NCI-H446 treated with DMSO at 0.1 percent for 48 hours (cell line): ENCODE results near the gene VMP1.
"Not testable (repeated sequence)": the region's sequence is repeated elsewhere in the genome, so short reads cannot be mapped to it uniquely, and the experiment has no call there.

ENCODE experiments used
- DNase-seq: peaks from one replicate; lab custom pipeline; 2025; lab: John Stamatoyannopoulos, UW

Gene VMP1

DNA sequence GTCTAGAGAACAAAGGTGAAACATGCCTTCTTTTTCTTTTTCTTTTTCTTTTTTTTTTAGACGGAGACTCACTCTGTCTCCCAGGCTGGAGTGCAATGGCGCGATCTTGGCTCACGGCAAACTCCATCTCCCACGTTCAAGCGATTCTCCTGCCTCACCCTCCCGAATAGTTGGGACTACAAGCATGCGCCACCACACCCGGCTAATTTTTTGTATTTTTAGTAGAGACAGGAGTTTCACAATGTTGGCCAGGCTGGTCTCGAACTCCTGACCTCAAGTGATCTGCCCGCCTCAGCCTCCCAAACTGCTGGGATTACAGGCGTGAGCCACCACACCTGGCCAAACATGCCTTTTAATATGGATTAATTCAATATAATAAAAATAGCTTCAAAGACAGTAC is 47.6 kb downstream of the VMP1 start:
- DNase-seq: not testable (repeated sequence)

DNA sequence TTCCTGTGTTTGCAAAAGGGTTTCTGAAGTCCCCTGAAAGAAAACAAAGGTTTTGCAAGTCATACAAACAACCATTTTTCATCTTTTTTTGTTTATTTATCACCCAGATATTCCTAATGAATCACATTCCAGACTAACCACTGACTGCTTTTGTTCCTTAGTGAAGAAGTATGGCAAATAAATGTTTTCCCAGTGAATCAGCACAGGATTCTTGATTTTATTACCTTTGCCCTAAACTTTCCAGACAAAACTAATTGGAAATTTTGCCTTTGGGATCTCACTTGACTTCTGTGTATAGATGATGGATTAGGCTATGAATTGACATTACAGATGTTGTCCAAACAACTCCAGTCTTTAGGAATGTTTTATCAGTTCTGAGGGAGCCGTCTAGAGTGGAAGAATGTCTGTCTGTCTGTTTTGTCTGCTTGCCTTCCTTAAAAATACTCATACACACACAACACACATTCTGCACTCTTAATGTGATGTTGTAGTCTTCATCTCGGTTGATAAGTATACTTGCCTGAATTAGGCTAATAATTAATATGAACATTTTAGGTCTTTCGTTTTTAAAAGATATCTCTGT is 48.9 kb downstream of the VMP1 start:
- DNase-seq: no peak

DNA sequence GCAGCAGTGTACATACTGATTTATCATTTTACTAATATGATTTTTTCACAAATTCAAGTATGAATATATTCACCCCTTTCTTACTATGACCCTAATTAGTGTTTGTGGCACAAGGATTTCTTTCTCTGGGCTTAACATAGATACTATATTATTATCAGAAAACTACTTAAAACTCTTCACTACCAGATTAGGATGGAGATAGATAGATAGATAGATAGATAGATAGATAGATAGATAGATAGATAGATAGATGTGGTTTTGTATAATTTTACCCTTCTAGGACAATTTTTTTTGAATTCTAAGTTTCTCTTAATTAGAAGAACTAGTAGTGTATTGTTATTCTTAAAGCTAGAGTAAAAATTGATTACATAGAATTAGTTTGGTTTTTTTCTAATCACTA is 49.6 kb downstream of the VMP1 start:
- DNase-seq: no peak

DNA sequence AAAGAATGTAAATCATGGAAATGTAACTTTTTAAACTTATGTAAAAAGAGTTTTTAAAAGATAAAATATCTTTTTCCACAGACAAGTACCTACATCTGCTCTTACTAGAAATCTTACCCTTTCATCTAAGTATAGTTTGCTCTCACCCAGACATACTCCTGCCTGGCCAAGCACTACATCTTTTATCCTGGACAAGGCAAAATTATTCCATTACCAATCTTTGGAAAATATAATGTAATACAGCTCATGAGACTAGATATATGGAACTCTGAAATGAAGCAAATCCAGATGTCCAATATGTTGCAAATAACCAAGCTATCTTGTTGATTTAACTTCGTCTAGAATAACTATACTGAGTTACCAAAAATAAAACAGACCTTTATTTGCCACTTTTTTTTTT is 50.0 kb downstream of the VMP1 start:
- no peak for DNase-seq

DNA sequence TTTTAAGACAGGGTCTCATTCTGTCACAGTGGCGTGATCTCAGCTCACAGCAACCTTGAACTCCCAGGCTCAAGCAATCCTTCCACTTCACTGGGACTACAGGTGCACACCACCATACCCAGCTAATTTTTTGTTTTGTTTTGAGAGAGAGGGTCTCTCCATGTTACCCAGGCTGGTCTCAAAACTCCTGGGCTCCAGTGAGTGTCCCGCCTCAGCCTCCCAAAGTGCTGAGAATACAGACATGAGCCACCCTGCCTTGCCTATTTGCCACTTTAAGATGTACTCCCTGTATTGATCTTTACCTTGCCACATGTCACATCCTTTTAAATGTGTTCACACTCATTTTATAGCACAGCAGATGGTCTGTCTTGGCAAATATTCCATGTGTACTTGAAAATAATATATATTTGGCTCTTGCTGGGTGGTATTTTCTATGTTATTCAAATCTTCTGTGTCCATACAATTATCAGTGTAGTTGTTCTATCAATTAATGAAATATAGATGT is 50.5 kb downstream of the VMP1 start:
- peak; percentile 7 for DNase-seq

DNA sequence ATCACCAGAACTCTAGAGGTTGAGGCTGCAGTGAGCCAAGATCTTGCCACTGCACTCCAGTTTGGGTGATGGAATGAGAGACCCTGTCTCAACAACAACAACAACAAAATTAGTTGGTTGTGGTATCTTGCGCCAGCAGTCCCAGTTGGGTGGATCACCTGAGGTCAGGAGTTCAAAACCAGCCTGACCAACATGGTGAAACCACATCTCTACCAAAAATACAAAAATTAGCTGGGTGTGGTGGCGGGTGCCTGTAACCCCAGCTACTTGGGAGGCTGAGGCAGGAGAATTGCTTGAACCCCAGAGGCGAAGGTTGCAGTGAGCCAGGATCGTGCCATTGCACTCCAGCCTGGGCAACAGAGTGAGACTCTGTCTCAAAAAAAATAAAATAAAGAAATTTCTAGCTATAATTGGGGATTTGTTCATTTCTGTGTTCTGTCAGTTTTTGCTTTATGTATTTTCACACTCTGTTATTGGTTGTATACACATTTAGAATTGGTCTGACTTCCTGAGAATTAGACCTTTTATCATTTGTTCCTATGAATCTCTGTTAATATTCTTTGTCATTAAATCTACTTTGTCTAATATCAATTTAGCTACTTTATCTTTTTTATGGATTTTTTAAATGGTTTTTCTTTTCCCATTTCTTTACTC is 51.7 kb downstream of the VMP1 start:
- DNase-seq: not testable (repeated sequence)

DNA sequence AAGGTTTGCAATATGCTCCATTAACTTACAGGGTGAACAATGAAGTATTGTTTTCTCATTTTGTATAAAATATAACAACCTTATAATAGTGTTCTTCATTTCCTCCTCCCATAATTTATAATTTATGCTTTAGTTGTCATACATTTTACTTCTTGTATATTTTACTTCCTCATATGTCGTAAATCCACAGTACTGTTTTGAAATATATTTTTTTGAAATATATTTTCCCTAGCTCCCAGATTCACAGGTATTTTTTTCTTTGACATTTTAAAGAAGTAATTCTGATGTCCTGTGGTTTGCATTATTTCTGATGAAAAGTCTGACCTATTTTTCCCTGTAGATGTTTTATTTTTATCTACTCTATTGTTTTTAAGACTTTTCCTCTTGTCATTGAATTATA is 52.7 kb downstream of the VMP1 start:
- no peak for DNase-seq

DNA sequence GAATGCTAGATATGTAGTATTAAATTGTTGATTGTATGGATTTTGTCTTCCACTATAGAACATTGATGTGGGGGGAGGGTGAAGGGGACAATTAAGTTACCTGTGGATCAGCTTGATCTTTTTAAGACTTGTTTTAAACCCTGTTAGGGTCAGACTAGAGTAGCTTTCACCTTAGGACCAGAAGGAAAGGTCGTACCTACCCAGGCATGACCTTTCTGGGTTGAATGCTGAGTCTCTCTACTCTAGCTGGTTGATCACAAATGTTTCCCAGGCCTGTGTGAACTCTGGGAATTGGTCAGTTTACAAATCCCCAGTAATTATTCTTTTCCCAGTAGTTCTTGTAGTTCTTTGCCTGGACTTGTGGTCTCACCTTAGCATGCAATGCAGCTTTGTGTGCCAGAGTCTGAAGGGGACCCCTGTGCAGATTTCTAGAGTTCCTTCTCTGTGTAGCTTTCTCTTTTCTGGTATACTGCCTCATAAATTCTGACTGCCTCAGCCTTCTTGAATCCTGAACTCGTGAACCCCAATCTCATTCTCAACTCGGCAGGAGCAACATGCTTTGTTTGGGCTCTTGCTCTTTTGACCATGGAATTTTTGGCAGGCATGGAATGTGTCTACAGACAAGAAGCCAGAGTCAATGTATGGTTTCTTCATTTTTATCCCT is 54.1 kb downstream of the VMP1 start:
- no peak for DNase-seq

DNA sequence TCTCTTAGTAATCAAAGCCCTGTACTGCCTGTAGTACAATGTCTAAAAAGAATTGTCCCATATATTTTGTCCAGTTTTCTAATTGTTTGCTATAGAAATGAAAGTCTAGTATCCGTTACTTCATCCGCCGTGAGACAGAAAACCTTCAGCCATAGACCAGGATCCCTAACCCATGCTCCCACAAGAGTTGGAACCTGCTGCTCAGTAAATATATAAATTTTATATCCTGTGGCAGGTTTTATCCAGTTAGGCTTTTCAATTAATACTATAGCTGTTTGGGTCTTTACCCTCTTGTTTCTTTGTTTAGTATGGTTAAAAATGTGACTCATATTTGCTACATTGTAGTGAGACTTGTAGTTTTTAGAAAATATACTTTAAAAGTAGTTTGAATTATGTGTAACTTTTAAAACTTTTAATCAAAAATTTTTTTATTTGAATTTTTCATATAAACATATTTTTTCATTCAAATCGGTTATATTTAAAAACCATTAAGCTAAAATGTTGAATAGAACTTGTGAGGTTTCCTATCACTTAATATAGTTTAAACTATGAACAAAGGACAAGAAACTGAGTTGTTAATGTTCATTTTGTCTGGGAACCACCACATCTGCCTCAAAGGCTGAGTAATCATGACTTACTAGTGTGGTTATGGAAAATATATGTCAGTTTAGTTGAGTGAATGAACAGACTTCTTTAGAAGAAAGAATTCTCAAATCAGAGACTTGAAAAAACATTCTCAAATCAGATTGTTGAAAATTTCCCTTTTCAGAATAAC is 54.8 kb downstream of the VMP1 start:
- DNase-seq: no peak

DNA sequence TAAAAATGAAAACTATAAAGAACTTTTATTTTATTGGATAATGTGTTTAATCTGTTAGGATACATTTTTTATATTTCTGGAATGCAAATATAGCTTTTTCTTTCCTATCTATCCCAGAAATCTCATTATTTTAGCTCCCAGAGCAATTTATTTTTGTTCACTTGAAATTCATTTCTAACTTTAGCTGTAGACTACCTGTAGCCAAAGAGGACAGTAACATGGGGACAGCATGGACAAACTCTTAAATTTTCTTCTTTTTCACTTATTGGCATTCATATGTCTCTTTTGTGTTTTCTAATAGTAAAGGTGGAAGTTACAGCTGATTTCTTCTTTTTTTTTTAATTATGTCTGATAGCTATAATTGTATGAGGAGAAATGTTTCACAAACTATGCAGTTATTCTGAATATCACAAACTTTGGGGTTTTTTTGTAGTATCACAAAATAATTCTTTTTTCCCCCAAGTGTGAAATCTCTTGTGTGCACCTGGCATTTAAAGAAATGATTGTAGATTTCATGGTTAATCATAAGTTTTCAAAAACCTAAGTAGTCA is 55.4 kb downstream of the VMP1 start:
- no peak for DNase-seq

DNA sequence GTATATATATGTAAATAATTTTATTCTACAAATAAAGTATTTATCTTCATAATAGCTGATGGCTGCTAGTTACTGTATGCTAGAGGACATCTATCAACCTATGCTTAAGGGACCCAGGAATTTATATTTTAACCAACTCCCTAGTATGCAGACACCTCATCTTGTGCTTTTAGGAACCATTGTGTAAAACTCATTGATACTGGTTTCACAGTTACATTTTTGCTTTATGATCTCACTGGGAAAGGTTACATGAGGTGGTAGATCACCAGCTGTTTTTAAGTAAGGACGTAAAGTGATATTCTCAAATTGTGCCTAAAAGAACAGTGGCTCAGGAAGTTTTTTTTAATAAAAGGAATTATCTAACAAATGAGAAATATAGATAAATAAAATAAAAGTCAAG is 56.4 kb downstream of the VMP1 start:
- no peak for DNase-seq

DNA sequence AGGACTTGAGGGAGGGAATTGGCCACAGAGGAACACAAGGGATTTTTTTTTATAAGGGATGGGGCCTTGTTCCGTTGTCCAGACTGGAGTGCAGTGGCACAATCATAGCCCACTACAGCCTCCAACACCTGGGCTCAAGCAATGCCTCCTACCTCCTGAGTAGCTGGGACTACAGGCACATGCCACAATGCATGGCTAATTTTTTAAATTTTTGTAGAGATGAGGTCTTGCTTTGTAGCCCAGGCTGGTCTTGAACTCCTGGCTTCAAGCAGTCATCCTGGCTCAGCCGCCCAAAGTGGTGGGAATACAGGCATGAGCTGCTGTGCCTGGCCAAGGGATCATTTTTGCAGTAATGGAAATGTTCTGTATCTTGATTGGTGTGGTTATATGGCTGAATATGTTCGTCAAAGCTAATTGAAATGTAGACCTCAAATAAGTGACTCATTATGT is 56.9 kb downstream of the VMP1 start:
- no peak for DNase-seq

DNA sequence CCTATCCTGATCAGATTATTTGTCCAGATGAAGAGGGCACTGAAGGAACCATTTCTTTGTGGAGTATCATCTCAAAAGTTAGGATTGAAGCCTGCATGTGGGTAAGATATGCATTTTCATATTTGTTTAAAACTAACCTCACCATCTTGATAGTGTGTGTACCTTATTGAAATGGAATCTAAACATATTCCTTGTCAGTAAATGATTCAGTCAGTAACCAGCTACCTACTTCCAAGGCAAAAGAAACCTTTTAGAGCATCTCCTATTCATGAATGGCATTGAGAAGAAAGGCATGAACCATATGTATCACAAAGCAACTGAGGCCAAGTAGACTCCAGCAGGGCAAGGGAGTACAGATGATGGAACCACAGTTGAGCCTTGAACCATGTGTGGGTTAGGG is 57.6 kb downstream of the VMP1 start:
- DNase-seq: no peak

DNA sequence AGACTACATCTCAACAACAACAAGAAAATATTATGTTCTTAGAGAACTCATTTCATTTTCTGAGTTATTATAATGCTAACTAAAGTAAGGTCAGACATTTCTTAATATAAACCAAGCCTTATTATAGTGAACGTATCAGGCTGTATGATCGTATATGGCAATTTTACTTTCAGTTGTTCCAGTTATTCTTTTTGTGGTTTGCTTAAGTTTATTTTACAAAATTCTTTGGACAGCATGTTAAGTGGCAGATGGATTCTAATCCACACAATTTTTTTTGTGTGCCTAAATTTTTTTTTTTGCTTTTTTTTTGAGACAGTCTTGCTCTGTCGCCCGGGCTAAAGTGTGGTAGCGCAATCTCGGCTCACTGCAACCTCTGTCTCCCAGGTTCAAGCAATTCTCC is 59.0 kb downstream of the VMP1 start:
- DNase-seq: no peak

DNA sequence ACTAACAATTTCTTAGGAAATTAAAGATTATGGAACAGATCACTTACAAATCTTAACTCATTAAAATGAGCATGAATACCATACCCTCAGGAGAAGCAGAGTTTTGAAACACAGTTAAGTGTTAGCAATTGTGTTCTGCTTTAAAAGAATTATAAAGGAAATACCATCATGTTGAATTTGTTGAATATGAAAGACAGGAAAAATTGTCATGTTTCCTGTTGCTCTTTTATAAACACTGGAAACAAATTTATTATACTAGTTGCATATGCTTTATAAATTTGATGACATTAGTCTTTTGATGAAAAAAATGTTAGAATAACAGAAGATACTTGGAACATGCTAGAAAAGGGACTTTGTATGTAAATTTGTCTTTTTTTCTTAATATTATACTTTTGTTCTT is 59.7 kb downstream of the VMP1 start:
- DNase-seq: no peak

DNA sequence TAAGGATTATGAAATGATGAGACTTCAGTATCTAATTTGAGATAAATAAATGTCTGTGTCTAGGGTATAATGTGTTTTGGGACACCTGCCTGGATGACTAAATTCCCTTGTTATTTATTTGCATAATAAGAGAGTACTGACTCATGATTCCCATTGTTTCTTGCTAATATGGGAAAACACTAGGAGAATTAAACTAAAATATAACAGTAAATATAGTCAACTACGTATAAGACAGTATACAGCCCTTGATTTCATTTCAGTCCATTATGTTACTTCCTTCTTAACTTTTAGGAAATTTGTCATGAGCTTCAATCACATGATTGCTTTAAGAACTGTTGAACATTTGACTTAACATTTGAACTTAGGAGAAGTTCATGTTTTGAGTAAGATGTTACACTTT is 62.4 kb downstream of the VMP1 start:
- DNase-seq: no peak

DNA sequence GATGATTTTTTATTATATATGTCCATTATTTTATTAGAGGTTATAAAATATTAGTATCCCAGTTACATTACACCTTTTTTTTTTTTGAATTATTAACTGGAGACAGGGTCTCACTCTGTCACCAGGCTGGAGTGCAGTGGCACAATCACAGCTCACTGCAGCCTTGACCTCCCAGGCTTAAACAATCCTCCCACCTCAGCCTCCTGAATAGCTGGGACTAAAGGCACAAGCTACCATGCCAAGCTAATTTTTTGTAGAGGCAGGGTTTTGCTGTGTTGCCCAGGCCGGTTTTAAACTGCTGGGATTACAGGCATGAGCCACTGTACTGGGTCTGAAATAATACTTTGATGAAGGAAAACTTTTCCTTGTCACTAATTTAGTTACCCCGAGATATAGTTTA is 63.6 kb downstream of the VMP1 start:
- no peak for DNase-seq

DNA sequence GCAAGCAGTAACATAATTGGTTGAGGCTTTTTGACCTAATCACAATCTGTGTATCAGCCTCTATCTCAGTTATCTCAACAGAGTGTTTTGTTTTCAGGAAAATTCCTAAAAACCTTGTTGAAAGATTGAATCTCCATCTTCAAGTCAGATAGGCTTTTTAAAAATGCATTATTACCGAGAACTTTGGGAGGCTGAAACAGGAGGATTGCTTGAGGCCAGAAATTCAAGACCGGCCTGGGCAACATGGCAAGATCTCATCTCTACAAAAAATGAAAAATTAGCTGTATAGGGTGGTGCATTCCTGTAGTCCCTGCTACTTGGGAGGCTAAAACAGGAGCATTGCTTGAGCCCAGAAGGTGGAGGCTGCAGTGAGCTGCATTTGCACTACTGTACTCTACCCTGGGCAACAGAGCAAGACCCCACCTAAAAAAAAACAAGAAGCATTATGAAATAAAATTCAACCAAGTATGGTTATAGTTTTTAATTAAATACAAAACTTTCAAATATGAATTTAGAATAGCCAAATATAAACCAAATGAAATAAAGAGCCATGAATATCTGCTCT is 68.4 kb downstream of the VMP1 start:
- no peak for DNase-seq

DNA sequence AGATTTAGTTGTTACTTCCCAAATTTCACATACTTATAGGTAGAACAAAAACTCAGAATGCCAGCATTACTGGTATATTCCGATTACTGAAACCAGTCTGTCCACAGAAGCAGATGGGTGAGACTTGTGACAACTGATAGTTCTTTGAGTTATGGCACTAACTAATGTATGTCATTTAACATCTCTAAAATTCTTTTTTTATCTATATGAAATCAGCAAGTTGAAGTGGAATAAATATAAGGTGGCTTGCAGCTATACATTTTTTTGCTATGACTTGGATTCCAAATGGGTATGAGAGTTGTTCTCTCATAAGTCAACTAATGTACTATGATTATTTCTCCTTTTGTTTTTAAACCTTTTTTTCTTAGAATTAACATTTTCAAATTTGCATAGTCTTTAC is 69.1 kb downstream of the VMP1 start:
- DNase-seq: no peak

DNA sequence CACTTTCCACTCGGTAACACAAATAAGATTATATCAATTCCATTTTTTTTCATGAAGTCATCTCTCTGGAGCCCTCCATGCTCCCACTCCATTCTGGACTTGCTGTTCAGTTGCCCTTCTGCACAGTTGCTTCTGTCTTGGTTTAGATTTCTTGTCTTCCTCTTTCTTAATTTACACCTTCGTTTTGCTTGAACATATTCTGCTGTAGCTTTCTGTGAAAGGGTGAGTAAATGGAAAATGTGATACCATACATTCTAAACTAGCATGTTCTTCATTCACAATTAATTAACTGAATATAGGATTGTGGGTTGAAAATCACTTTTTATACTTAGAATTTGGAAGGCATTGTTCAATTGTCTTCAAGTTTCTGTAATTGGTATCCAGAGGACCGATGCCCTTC is 69.6 kb downstream of the VMP1 start:
- DNase-seq: no peak

DNA sequence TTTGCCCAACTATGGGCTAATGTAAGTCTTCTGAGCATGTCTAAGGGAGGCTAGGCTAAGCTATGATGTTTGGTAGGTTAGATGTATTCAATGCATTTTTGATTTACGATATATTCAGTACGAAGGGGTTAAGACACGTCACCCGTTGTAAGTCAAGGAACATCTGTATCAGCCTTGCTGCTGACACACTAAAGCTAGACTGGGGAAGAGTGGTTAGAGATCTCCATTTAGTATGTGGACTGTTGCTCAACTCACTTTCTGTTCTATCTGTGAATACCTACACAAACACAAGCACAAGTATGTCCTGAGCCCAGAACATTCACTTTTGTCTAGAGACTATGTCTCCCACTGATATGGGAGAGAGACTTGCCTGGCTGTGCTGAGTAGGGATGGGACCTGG is 71.5 kb downstream of the VMP1 start:
- no peak for DNase-seq

DNA sequence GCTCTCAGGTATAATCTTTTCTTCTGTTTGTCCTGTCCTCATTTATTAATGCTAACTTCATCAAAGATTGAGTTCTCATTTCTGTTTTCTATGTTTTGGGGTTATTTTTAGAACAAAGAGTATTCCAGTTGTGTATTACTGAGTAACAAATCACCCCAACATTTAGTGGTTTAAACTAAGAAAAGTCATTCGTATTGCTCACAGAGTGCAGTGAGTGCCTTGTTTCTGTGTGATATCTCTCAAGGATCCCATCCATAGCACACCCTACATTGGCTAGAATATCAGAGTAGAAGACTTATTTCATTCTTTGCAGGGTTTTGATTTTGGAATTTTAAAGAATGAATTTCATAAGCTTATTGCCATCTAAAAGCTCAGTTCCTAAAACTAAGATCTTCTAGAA is 72.1 kb downstream of the VMP1 start:
- DNase-seq: no peak
